AG09309 (cell line): Measurements from ENCODE around the gene REELD1.
A peak's percentile ranks its signal among the peaks of the same experiment; 100 is the strongest.

ENCODE experiments used
- DNase-seq: peaks from one replicate; pipeline ENCODE4 v3.0.0-alpha.2; 2010; ENCODE audit warnings: low read depth
- H3K4me3 ChIP-seq: 2 replicates; pipeline ENCODE4 v1.5.1; 2011; ENCODE audit warnings: mild to moderate bottlenecking, low read depth, low read length, moderate library complexity; ENCODE audit not compliant: control insufficient read depth
- CTCF ChIP-seq: IDR thresholded peaks from 2 replicates; pipeline ENCODE4 v1.5.1; 2011; ENCODE audit warnings: mild to moderate bottlenecking, low read depth, low read length, inconsistent platforms; ENCODE audit not compliant: insufficient read depth, control insufficient read depth; ENCODE audit errors: missing control alignments

REELD1 gene

DNA sequence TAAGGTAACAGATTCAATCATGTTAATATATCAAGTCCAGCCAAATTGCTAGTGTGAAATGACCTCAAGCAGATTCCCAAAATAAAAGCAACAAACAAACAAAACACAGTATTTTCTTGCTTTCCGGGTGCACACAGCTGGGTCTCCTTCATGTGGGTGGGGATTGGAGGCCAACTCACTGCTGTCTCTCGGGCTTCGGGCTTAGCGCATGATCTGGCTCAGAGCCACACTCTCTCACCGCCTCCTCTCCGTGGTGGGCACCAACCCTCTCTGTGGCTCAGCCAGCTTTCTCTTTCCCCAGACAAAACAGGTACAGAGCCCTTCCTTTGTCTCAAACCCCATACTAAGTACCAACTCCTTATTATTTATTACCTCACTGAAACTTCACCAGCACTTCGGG is 2.9 kb upstream of the REELD1 start:
- H3K4me3 ChIP-seq, result no peak overlapping the region
- no peak for DNase-seq
- no peak for TF ChIP-seq CTCF

- no peak overlapping the region for H3K4me3 ChIP-seq
- no peak for TF ChIP-seq CTCF
- no peak for DNase-seq
Measured at GRCh38 chr4:146212781-146213180, 1.6 kb upstream of the REELD1 start.

DNA sequence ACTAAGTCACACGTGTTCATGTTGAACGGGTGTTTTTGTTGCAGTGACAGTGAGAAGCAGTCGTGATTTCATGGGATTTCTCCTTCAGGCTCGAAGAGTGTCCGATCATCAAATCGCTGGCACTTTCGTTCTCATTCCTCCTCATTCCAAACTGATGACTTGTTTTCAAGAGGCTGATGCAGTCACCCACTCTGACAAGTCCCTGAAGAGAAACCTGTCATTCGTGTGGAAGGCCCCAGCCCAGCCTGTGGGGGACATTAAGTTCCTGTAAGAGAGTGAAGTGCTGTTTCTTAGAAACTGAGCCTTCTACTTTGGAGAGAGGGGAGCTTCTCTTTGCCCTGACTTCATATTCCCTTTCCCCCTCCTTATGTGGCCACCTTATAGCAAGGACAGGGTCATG is 8.0 kb downstream of the REELD1 start:
- H3K4me3 ChIP-seq, result no peak overlapping the region
- no peak for TF ChIP-seq CTCF
- peak; percentile 1 for DNase-seq

- TF ChIP-seq CTCF, result no peak
- DNase-seq, result no peak
- H3K4me3 ChIP-seq, result no peak overlapping the region
Measured at GRCh38 chr4:146224326-146224966, 10.1 kb downstream of the REELD1 start.

DNA sequence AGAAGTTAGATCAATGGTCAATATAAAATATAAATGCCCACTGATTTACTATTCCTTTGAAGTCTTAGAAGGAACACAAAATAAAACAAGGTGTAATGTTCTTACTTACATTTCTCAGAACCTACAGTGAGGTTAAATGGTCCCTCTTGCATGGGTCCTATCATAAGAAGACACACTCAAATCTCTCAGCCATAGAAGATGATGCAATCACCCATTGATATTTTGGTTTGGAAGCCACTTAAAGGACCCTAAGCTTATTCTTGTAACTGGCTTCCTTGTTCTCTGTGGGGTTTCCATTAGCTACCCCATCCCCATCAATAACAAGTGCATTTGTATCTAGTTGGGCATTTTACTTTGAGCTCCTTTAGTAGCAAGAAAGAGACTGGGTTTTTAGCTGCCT is 15.1 kb downstream of the REELD1 start:
- no peak for DNase-seq
- H3K4me3 ChIP-seq, result no peak overlapping the region
- TF ChIP-seq CTCF, result no peak

GRCh38 chr4:146232131-146232722 is 17.9 kb downstream of the REELD1 start:
- TF ChIP-seq CTCF, result no peak
- no peak overlapping the region for H3K4me3 ChIP-seq
- DNase-seq, result no peak
